Activated CD8-positive, alpha-beta memory T cell treated with anti-CD3 and anti-CD28 coated beads for 24 hours (primary cell): ENCODE measurements around the gene IL18R1.

Experiments
- DNase-seq: peaks from one replicate; pipeline ENCODE4 v3.0.0-alpha.2; 2020

Gene IL18R1

GRCh38 chr2:102345329-102345920 is 10.2 kb upstream of the IL18R1 start:
- DNase-seq, result no peak

GRCh38 chr2:102346381-102347130 is 9.0 kb upstream of the IL18R1 start:
- no peak for DNase-seq

GRCh38 chr2:102350137-102350793 is 5.3 kb upstream of the IL18R1 start:
- DNase-seq, result no peak

- peak; percentile 86 for DNase-seq
Measured at GRCh38 chr2:102356381-102356712, 751 bp downstream of the IL18R1 start.

- DNase-seq, result no peak
Measured at GRCh38 chr2:102356741-102357140, 1.1 kb downstream of the IL18R1 start.

- DNase-seq, result no peak
Measured at GRCh38 chr2:102357937-102358336, 2.3 kb downstream of the IL18R1 start.

GRCh38 chr2:102358496-102358895 is 2.9 kb downstream of the IL18R1 start:
- no peak for DNase-seq

GRCh38 chr2:102359527-102359926 is 3.9 kb downstream of the IL18R1 start:
- DNase-seq, result no peak

GRCh38 chr2:102361632-102362241 is 6.1 kb downstream of the IL18R1 start:
- no peak for DNase-seq

GRCh38 chr2:102365763-102366162 is 10.2 kb downstream of the IL18R1 start:
- DNase-seq, result no peak

- DNase-seq, result no peak
Measured at GRCh38 chr2:102366406-102367112, 11.0 kb downstream of the IL18R1 start.

- DNase-seq, result no peak
Measured at GRCh38 chr2:102367331-102367971, 11.9 kb downstream of the IL18R1 start.

GRCh38 chr2:102368461-102369109 is 13.0 kb downstream of the IL18R1 start:
- DNase-seq, result no peak

GRCh38 chr2:102369866-102370265 is 14.3 kb downstream of the IL18R1 start:
- DNase-seq, result no peak

GRCh38 chr2:102376052-102376591 is 20.5 kb downstream of the IL18R1 start:
- no peak for DNase-seq

- no peak for DNase-seq
Measured at GRCh38 chr2:102383722-102384121, 28.1 kb downstream of the IL18R1 start.

- no peak for DNase-seq
Measured at GRCh38 chr2:102385522-102385921, 29.9 kb downstream of the IL18R1 start.

GRCh38 chr2:102386004-102386403 is 30.4 kb downstream of the IL18R1 start:
- DNase-seq, result no peak

- no peak for DNase-seq
Measured at GRCh38 chr2:102386867-102387541, 31.4 kb downstream of the IL18R1 start.

- DNase-seq, result no peak
Measured at GRCh38 chr2:102387763-102388546, 32.4 kb downstream of the IL18R1 start.
